ENCODE data around the gene CYP46A1.

The CYP46A1 gene

DNA sequence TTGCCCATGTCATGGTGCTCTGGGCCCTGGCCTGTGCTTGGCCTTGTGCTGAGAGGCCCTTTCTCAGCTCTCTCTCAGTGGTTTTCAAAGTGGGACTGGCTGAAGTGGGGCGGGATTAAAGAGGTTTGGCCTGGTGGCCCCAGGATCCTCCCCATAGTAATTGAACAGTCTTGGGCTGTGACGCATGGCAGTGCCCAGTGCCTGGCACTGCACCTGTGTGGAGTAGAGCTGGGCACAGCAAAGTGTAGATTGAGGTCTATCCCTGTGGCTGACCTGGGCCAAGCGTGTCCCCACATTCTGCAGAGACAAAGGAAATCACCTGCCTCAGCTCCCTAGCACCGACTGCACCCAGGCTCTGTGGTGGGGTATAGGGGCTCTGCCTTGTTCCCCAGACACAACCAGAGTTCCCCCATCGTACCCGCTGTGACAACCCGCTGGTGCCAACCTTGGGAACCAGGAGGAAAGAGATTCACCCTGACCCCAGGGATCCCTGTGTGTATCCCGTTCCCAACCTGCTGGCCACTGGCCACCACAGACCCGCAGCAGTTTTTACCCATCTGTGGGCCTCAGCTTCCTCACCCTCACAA, 9.9 kb upstream of the CYP46A1 start:
- DNase-seq (ENCODE audit: low read depth), result no peak

DNA sequence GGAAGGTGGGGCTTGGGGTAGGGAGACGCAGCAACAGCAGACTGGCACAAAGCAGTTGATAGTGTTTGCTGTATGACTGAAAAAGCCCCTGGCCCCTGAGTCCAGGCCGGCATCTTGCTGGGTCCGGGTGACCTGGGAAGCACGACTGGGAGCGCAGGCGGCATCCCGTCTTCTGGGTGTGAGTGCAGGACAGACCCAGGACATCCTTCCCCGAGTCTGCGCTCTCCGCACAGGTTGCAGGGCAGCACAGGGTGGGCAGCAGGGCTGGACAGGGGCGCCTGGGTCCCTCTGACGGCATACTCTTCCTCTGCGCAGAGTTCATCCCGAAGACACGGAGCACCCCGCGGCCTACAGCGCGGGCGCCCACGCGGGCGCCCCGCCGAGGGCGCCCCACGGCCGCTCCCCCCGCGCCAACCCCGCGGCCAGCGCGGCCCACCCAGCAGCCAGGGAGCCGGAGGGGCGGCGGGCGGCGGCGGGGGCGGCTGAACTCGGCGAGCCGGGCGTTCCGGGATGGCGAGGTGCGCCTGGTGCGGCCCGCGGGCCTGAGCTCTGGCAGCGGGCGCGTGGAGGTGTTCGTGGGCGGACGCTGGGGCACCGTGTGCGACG, 9.2 kb upstream of the CYP46A1 start:
- DNase-seq (ENCODE audit: low read depth), result no peak

DNA sequence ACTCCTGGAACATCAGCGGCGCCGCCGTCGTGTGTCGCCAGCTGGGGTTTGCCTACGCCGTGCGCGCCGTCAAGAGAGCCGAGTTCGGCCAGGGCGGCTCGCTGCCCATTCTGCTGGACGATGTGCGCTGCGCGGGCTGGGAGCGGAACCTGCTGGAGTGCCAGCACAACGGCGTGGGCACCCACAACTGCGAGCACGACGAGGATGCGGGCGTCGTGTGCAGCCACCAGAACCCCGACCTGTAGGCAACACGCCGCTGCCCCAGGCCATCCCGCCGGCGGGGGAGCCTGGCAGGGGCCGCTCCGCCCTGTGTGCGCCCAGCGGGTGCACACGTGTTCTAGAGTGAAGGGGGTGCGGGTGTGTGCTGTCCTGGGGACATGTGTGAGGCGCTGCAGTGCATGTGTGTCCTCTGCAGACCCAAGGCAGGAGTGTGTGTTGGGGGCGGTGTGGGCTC, 8.7 kb upstream of the CYP46A1 start:
- DNase-seq (ENCODE audit: low read depth), result no peak

DNA sequence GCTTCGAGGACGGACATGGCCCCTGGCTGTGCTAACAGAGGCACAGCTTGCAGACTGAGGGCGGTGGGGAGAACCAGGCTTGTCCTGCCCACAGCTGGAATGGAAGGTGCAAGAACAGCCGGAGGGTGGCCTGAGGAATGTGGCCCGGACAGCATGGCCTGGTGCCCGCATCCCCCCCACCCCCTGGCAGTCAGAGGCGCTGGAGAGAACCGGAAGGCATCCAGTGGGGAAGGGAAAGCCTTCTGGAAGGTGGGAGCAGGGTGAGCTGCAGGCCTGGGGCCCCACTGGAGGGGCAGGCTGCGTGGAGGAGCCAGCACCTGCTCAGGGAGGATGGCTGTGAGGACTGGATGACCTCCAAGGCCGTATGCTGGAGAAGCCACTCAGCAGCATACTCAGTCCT, 8.1 kb upstream of the CYP46A1 start:
- DNase-seq (ENCODE audit: low read depth), result no peak

DNA sequence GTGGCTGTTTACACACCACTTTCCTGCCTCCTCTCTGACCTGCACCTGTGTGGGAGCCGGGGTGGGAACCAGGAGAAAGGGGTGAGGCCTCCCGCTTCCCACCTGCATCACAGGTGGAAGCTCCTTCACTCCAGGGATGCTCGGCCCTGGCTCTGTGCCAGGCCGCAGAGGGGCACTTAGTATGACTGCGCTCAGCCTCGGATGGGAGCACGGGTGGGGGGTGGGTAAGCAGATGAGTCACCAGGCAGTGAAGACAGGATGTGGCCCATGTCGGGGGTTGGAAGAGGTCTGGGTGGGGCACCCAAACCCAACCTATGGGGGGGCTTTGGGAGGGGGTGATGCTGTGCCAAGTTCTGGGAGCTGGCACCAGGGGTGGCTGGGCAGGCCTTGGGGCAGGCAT, 7.4 kb upstream of the CYP46A1 start:
- no peak for DNase-seq (ENCODE audit: low read depth)

DNA sequence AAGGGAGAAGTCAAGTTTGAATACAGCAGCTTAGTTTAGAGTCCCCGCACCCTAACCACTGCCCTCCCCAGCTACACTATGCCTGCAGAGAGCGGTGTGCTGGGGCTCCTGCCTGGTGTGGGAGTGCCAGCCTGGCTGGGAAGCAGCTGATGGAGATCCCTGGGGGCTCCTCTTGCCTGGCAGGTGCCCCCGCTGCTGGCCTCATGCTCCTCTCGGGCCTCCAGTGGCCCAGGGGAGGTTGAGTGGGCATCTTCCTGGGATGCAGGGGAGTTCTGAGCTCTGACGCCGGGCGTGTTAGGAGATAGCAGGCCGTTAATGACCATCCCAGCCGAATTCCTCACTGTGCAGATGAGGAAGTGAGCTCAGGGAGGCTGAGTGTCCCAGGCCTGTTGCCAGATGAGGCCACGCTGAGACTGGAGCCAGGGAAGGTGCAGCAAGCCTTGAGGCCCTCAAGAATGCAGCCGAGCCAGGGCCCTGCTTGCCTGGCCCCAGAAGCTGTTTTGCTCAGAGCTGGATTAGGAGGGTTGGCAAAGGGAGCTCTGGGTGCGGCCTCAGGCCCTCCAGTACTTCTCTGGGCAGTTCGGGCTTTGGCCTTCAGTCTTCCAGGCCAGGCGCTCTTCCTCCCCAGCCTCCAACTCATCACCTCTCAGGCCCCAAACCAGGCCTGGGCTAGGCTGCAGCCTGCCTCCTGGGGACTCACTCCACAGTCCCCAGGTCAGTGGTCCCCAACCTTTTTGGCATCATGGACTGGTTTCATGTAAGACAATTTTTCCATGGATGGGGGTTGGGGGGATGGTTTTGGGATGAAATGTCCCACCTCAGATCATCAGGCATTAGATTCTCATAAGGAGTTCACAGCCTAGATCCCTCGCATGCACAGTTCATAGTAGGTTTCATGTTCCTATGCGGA, 6.6 kb upstream of the CYP46A1 start:
- no peak for DNase-seq (ENCODE audit: low read depth)

DNA sequence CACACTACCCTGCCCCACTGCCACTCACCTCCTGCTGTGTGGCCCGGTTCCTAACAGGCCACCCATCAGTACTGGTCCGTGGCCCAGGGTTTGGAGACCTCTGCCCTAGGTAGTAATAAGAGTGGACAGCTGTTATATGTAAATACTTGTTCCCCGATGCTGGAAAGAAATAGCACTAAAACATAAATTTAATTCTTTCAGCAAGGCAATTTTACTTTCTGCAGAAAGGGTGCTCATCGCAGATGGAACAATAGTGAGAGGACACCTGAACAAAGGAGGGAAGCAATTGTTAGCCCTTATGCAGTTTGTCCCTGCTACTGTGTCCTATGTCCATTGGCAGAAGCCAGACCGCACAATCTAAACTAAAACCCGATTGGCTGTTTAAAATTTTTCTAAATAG, 5.9 kb upstream of the CYP46A1 start:
- no peak for DNase-seq (ENCODE audit: low read depth)

DNA sequence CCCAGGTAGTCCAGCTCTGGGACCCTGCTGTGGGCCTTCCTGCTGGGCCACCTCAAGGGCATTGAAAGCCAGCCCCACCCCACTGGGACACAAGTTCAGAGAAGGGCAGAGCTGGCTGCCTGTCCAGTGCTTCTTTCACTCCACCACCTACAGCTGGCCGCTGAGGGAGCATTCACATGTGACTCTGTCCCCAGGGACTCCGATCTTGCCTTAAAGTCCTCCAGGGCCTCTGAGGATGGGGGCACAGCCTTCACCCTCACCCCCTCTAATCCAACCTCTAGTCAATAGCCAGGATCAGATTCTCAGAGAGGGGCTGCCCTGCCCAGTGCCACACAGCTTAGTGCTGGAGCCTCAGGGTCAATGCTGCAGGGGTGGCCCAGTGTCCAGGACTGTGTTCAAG, 5.0 kb upstream of the CYP46A1 start:
- no peak for DNase-seq (ENCODE audit: low read depth)

DNA sequence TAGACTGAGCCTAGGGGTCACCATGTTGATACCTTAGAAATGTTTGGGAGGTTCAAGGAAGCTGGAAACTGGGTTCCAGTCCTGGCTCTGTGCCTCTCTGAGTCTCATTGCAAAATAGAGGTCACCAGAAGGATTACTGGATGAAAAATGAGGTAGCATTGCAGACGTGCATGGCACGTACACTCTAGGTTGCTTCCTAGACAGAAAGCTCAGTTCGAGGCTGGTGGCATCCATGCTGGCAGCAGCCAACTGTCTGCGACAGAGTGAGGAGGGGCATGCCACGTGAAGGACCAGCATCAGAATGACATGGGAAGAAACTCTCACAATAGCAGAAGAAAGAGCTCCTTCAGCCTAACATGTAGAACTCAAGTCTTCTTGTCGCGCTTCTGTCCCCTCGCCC, 4.6 kb upstream of the CYP46A1 start:
- no peak for DNase-seq (ENCODE audit: low read depth)

DNA sequence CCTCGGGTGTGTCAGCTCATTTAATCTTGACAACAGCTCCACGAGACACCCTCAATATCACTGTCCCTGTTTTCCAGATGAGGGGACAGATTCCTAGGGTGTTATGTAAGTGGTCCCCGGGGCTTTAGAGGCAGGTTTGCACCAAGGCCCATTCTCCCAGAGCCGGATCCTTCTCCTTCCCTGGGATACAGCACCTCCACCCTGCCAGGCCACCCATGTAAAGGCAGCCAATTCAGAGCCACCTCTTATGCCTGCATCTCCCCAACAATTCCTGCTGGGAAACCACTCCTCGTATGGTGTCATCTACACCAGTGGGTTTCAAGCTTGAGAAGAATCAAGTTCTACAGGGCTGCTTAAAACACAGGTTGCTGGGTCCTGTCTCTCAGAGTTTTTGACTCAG, 4.1 kb upstream of the CYP46A1 start:
- DNase-seq (ENCODE audit: low read depth), result no peak

DNA sequence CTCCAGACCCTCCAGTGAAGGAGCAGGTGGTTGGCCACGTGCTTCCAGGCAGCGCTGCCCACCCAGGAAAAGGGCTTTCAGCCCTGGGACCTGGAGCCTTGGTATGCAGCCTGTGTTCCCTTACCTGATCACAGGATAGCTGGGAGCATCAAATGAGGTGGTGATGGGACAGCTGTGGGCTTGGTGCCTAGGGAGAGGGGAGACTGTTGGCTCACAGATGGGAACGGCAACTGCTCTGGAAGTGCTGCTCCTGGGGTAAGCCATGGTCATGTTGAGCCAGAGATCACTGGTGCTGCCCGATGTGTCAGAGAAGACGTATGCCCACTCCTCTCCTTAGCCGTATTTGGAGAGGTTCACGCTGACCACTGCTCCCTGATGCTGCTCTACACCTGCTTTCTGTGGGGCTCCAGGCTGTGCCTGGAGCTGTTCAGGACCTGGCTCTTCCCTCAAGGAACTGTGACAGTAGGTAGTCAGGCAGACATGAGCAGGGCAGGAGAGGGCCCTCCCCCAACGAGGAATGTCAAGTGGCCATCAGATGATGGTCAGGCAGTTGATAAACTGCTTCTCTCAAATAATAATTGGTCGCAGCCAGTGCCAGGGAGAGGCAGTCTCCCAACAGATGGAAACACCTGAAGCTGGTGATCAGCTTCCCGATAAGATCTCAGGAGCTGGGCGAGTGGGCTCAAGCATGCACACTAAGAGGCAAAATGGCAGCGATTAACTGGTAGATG, 2.8 kb upstream of the CYP46A1 start:
- DNase-seq (ENCODE audit: low read depth), result no peak

DNA sequence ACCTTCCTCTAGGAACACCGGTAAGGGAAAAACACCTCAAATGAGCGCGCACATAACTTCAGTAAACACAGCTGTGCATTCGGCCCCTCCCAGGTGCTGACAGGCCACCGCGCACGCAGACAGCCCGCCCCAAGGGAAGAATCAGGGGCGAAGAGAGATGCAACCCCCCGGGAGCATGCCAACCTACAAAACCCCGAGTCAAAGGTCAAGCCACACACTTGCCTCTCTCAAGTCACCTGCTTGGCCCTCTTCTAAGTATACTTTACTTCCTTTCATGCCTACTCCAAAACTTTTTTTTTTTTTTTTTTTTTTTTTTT, 2.3 kb upstream of the CYP46A1 start:
- DNase-seq (ENCODE audit: low read depth), result no peak

DNA sequence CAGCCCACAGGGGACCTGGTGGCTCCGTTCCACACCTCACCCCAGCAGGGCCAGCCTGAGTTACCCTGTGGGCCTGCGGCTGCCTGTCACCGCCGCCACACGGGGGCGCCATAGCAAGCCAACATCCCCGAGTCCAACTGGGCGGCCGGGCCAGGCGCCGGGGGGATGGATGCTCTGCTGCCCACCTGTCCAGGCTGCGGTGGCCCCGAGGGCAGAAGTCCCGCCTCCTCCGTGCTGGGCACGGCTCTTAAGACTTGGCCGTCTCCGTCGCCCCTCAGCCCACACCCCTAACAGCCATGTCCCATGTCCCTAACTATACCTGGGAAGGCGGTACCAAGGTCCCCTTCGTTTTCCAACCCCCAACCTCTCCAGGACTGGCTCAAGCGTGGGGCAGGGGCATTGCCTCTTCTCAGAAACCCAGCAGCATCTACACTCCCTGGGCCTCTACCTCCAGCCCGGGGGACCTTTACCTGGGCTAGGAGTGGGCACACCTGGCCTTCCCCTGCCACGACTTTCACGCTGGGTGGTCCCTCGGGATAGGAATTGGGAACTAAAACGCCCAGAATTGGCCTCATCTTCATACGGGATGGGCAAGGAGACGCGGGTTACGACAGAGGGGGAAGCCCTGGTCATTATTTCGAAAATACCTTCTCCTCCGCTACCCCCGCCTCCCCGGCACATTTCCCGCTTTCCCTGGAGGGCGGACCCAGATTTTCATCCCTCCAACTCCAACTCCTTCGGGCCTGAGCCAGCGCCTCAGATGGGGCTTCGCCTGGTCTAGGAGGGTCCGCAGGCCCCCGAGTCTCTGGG, 1.1 kb upstream of the CYP46A1 start:
- peak; percentile 68 for DNase-seq (ENCODE audit: low read depth)

DNA sequence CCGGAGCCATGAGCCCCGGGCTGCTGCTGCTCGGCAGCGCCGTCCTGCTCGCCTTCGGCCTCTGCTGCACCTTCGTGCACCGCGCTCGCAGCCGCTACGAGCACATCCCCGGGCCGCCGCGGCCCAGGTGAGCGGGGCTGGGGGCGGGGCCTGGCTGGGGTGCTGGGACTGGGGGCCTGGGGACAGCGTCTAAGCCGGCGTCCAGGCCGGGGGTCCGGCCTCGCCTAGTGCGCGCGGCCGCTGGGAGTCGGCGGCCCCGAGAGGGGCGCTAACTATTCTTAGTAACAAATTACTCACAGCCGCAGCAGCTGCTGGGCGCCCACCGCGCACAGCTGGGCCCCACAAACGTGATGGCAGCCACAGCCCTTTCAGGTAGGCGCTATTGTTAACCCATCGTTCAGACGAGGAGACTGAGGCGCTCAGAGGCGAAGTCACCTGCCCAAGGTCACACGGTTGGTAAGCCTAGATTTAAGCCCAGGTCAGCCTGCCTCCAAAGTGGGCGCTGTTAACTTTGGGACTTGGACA, 374 bp downstream of the CYP46A1 start:
- no peak for DNase-seq (ENCODE audit: low read depth)

DNA sequence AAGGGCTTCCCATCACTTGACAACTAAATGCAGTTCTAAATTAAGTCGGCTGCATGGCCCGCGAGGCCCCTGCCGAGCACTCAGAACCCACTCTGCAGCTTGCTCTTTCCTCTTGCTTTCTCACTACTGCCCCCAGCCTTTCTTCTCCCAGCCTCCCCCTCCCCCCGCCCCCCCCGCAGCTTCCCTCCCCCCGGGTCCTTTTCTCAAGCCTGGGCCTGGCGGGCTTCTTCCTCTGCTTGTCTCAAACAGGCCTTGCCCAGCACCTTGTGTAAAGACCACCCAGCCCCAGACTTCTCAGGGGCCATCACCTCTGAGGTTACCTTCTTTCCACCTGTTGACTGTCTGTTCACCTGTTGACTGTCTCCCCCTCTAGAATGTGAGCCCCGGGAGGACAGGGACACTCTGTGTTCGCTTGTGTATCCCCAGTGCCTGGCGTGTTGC, 1.1 kb downstream of the CYP46A1 start:
- DNase-seq (ENCODE audit: low read depth), result no peak

DNA sequence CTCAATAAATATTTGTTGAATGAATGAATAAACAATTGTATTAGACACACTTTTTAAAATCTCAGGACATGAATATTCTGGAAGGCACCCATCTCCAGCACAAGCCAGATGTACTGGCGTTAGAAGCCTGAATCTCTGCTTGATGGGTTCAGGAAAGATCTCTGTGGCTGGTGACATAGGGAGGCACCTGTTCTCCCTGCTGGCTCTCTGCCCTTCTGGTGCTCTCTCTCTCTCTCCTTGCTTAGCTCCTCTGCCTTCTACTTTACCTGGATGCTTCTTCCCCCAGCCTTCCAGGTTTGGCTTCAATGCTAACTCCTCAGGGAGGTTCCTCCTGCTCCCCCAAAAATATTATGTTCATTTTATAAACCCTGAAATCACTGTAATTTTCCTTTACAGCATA, 1.5 kb downstream of the CYP46A1 start:
- no peak for DNase-seq (ENCODE audit: low read depth)

DNA sequence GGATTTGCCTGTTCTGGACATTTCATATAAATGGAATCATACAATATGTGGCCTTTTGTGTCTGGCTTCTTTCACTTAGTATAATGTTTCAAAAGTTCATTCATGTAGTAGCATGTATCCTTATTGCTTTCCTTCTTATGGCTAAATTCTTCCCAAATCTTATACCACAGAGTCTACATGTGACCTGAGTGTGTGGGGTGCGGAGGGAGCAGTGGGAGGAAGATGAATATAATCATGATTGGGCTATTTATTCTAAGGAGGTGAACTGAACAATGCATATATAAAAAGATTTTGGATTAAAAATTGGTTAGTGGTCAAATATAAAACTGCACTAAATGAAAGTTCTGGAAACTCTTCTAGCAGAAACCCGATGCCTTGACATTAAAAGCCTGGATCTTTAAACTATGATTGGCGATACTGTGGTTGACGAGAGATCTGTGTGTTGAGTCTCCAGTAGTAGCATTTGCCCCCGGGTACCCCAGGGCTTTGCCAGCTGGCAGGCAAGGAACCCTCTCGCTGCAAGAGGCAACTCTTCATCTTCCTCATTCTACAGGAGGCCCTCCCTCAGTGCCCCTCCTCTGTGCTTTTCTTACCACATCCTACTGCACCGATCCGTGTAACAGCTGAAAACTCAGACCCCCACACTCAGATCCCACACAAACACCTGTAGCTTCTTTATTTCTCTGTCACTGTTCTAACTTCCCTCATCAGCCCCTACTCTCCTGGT, 2.6 kb downstream of the CYP46A1 start:
- no peak for DNase-seq (ENCODE audit: low read depth)

DNA sequence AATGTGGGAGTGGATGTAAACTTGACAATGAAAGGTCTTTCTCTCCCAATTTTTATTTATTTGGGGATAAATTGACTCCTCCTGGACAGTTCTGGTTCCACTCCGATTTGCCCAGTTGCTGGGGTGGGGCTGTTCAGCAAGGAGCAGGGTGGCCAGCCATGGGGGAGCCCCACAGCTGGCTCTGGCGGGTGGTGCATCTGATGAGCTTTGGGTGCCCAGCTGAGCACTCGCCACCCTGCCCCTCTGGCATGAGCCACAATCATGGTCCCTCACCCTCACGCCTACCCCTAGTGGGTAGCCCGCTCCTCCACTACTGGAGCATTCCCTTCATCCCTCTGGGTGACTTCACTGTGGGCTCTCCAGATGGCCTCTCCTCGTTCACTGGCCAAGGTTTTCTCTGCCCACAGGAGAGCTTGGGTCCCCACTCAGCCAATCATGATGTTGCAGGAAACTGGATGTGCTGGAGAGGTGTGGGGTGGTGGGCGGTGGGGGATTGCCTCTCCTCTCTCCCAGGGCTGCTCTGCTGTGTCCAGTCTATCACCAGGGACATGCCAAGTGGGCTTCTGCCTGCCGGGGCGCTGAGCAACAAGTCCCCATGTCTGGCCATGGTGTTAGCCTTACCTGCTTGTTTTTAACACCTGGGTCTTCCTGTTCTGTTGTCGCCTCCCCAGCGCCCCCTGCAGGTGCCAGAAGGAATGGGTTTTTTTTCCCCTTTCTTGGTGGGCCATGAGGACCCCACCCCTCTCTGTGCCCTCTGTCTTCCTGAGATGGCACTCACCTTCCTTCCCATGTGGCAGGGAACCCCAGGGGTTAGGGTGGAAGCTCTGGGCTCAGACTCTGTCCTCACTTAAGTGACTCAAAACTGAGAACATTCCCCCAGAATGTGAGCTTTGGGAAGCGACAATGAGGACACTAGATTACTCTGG, 3.4 kb downstream of the CYP46A1 start:
- peak; percentile 26 for DNase-seq (ENCODE audit: low read depth)

DNA sequence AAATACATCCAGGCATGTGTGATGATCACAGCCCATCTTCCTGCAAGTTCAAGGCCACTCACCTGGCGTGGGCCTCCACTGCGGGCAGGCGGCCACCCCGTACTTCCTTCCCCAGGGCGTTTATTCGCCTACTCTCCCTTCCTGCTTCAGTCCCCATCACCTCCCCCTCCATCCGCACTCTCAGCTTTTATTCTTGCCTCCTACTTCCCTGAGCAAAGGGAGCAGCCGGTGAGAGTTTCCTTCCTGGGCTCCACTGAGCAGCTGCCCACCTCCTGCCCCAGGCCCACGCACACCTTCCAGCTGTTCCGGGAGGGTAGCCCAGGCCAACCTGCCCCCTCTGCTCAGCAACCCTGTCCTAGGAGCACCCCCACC, 4.1 kb downstream of the CYP46A1 start:
- no peak for DNase-seq (ENCODE audit: low read depth)

DNA sequence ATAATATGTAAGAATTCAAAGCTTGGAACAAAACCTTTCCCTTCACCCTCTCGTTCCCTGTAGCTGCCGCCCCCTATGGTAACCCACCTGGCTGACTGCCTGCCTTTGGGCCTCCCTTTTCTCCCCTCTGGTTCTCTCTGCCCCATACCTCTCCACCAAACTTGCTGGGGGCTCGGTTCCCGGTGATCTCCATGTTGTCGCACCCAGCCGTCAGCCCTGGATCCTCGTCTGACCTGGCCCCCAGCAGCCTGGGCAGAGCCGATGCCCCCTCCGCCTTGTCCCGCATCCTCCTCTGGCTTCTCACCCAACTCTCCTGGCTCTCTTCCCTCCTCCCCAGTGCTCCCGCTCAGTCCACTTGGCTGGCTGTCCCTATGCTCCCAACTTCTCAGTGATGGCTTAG, 4.5 kb downstream of the CYP46A1 start:
- DNase-seq (ENCODE audit: low read depth), result no peak

Measured in T follicular helper cell (primary cell).